CD4-positive, alpha-beta T cell treated with Interleukin-10 for 1 hour (primary cell): ENCODE data around the gene CCDC188.
"Not testable (repeated sequence)": the region's sequence is repeated elsewhere in the genome, so short reads cannot be mapped to it uniquely, and the experiment has no call there.

ENCODE experiments used
- DNase-seq: peaks from one replicate; pipeline ENCODE4 v3.0.0-alpha.2; 2020

CCDC188 gene

DNA sequence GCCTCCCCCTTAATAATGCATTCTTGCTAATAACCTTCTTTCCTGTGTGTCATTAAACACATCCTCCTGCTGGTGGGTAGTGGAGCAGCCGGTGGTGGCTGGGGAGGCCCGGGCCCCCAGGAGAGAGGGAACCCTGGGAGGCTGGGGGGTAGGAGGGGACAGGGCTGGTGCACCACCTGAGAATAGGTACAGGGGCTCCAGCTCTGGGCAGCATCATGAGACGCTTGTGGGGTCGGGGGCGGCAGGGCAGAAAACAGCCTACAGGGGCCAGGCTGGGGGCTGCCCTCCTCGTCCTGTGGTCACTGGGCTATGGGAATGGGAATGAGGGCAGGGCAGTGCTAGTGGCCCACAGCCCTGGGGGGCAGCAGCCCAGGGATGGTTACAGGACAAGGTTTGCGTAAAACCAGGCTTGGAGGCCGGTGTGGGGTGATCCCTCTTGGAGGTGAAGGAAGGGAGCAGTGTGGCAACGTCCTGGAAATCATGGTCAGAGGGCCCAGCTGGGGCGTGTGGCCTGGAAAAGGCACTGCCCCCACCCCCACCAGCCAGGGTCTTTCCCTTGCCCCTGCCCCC lies 18.5 kb upstream of the CCDC188 start:
- DNase-seq, result no peak

- DNase-seq, result no peak
These were observed 16.9 kb upstream of the CCDC188 start for GRCh38 chr22:20167643-20168322.

DNA sequence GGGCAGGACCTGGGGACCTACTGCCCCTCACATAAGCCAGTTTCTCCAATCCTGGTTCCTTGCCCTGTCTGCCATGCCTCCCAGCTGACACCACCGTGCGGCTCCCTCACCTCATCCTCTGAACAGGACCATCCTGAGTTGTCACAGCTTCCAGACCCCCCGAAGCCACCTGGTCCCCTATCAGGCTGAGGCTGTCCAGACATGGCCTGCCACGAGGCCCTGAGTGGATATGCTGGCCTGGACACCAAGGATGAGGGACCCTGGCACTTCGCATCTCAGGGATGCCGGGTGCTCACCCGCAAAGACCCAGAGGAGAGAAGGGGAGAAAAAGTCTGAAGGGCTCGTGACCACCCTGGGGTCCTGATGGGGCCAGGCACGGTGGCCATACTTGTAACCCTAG lies 15.8 kb upstream of the CCDC188 start:
- no peak for DNase-seq

DNA sequence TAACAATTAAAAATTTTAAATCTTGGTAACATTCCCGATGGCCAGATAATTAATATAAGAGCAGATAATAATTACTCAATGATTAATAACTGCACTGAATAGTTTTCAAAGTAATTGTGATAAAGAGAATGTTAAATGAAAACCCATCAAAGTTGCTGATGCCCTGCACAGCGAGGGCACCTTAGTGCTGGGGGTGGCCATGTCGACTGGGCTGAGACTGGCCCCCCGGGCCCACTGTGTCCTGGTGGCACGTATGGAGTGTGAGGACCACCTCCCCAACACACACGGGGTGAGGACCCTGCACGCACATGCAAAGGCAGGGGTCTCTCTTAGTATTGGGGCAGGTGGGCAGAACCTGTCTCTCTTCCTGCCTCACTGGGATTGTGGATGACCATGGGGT lies 15.1 kb upstream of the CCDC188 start:
- DNase-seq, result no peak

GRCh38 chr22:20165421-20165820 lies 14.6 kb upstream of the CCDC188 start:
- DNase-seq, result no peak

DNA sequence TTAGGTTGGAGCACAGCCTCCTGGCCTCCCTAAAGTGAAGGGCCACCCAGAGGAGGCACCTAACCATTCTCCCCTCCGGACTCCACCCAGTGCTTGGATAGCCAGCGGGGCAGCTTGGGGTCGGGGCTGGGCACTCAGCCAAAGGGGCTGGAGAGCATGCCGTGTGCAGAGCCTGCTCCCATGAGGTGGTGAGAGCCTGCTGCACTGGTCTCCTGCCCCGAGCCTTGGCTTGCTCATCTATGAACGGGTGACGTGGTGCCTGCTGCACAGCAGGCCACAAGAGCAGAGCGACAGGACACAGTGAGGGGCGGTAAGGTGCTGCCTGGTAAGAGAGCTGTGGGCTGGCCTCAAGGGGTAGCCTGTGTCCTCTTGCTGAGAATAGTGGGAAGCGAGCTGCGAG lies 14.0 kb upstream of the CCDC188 start:
- no peak for DNase-seq

- no peak for DNase-seq
These were observed 9.2 kb upstream of the CCDC188 start for GRCh38 chr22:20160041-20160440.

GRCh38 chr22:20159531-20159930 lies 8.7 kb upstream of the CCDC188 start:
- not testable (repeated sequence) for DNase-seq

GRCh38 chr22:20159076-20159475 lies 8.2 kb upstream of the CCDC188 start:
- DNase-seq, result no peak

- no peak for DNase-seq
These were observed 7.7 kb upstream of the CCDC188 start for GRCh38 chr22:20158391-20159036.

DNA sequence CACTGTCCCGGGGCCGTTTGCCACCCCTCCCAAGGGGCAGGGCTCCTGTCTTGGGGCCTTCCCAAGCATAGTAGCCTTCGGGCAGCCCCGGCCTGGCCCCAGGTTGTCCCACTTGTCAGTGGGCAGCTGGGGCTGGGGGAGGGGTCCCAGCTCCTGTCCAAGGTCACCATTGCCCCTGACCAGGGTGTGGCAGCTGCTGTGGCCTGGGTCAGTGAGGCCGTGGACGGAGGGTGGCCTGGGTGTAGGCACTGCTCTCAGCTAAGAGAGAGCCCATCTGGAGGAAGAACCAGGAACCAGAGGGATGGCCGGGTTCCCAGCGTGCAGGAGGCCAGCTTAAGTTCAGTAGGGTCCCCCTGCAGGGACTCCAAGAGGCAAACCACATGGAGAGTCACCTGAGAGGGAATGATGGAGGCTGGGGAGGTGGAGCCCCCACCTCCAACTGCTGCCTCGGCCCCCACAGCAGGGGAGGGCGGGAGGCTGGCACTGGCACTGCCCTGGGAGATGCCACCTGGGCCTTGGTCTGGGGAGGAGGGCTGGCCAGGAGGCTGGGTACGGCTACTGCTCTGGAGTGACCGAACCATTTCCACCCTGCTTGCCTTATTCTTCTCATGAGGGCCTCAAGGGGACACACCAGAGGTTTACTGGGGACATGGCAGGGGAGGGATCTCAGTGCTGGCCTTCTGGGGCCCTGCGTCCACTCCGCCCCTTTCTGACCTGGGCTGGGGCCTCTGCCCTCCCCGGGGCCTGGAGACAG lies 6.8 kb upstream of the CCDC188 start:
- DNase-seq, result no peak

DNA sequence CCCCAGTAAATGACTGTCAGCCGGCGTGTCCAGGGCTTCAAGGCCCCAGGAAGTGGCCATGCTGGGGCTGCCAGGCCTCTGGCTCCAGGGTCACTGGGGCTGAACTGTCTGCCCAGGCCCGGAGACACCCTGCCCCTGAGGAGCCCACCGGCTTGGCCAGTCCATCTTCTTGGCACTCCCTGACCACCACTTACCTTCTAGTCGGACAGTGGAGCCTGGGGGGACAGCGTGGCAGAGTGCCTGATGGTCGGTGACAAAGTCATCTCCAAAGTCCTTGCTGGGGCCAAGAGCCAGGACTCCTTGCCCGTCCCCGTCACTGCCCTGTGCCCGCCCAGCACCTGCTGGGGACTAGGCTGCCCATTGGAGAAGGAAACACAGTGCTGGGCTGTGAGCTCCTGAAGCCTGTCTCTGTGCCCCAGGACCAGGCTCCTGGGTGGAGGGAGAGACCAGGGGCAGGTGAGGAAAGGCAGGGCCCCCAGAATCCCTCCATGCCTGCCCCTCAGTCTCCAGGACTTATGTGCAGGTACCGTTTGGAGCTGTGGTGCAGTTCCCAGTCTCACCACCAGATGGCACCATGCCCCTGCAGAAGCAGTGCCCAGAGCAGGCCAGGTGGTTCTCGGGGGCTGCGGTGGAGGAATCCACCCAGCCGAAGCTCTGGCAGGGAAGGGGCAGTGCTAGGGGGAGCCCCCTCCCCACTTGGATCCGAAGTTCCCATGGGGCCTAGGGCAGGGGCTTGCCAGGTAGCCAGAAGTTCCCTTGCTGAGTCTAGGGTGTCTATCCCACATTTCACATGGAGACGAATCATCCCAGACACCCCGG lies 6.0 kb upstream of the CCDC188 start:
- DNase-seq, result peak; percentile 88

DNA sequence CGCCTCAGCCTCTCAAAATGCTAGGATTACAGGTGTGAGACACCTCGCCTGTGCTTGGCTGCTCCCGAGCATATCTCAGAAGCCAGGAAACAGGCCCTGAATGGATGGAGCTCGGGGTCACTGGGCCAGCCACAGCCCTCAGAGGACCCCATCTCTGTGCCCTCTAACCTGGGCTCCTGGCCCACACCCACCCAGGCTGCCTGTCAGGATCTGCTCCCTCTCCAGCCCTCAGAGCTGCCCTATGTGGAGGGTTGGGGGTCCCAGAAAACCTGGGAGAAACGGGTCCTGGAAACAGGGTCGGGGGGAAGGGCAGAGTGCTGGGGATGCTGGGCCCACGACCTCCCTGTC lies 5.2 kb upstream of the CCDC188 start:
- DNase-seq, result no peak

DNA sequence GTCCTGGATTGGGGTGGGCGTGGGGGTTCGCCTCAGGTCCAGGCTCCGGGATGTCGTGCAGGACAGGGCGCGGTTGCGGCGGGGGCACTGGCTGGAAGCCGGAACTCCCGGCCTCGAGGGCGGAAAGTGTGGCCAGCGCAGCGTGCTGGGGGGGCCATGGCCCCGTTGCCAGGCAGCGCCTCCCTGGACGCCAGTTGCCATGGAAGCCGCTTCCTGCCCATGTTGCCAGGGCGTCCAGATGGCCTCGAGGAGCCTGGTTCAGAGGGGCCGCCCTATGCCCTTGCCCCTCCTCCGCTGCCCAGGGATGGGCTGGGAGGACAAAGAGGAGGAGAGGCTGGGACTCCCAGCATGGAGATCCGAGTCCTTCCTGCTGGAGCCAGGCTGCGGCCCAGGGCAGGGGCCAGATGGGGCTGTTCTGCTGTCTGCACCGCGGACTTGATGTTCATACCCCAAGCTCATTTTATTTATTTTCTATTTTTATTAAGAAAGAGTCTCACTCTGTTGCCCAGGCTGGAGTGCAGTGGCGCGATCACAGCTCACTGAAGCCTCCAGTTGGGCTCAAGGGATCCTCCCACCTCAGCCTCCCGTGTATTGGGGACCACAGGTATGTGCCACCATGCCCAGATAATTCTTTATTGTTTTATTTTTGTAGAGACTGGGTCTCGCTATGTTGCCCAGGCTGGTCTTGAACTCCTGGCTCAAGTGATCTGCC lies 4.6 kb upstream of the CCDC188 start:
- no peak for DNase-seq

GRCh38 chr22:20154602-20155187 lies 3.8 kb upstream of the CCDC188 start:
- DNase-seq, result no peak

DNA sequence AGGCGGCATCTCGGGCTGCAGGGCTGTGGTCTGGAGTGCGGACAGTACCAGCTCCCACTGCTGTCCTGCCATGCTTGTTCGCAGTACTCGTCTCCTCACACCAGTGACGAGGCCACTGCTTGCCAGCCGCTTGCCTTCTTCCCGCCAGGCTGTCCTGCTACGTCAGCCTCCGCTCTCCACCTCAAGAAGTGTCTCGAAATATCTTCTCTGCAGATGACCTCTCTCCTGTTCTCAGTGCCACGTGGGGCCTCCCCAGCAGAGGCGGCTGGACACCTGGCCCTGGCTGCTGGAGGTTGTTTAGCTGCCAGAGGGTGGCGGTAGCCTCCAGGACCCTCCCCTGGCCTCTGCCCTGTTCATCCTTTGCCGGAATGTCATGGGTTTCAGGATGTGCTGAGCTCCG lies 3.1 kb upstream of the CCDC188 start:
- DNase-seq, result no peak

DNA sequence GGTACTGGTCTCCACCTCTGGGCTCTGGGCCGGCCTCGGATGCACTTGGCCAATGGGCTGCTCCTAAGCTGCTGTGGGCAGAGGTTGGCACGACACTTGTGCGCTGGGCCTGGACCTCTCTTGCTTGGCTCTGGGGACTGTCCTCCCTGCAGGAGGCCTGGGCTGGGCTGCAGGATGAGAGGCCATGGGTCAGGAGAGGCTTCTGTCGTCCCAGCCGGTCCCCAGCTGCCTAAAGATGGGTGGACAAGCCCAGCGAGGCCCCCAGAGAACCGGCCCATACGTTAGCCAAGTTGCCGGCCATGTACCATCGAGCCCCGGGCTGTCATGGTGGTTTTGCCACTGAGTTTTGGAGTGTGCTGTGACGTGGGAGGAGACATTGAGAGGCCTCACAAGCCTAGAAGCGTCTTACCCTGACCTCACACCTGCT lies 1.6 kb upstream of the CCDC188 start:
- no peak for DNase-seq

- no peak for DNase-seq
These were observed 377 bp upstream of the CCDC188 start for GRCh38 chr22:20151276-20151588.

- no peak for DNase-seq
These were observed 1.3 kb downstream of the CCDC188 start for GRCh38 chr22:20149257-20150250.

- DNase-seq, result no peak
These were observed 2.4 kb downstream of the CCDC188 start for GRCh38 chr22:20148414-20148813.
